Femur (tissue), 1 donor: ENCODE data around the gene RALGAPA1.

Experiments used
- DNase-seq: peaks from one replicate; pipeline ENCODE4 v3.0.0-alpha.2; 2017

RALGAPA1 gene

DNA sequence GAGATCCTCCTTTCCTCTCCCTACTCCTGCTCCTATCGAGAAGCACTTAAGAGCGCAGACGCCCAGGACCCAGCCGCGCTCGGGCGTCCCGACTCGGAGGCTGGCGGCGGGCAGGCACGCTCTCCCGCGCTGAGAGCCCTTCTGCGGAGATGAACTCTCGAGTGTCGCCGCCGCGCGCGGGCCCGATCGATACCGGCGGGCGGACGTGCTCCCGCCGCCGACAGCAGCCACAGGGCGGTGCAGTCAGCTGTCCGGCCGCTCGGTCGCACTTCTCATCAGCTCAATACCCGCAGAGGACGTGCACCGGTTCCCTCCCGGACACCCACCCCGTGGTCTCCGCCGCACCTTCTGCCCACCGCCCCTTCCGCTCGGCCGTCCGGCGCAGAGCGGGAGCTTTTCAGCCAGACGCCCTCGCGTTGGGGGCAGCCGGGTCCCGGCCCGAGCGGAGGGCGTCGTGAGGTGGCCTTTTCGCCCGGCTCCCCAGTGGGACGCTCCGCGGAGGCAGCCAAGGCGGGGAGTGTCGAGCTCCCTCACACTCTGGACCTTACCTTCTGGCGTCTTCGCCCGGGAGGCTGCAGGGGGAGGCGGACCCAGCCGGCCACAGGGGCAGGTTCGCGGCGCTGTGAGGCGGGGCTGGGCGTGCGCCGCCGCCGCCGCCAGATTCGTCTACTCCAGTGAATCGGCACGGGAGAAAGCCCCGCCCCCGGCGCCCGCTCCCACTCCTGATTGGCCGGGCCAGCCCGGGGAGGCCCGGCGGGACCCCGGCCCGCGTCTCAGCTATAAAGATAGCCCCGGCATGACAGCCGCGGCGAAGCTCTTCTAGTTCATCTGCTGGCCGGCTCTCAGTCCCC, 275.5 kb downstream of the RALGAPA1 start, which contains the start of gene INSM2:
TSS of gene INSM2 (plus strand) at position 808 of the 851 bp plus-strand sequence. CDS start 89 bp downstream, outside the sequence.
- DNase-seq: peak; percentile 57

DNA sequence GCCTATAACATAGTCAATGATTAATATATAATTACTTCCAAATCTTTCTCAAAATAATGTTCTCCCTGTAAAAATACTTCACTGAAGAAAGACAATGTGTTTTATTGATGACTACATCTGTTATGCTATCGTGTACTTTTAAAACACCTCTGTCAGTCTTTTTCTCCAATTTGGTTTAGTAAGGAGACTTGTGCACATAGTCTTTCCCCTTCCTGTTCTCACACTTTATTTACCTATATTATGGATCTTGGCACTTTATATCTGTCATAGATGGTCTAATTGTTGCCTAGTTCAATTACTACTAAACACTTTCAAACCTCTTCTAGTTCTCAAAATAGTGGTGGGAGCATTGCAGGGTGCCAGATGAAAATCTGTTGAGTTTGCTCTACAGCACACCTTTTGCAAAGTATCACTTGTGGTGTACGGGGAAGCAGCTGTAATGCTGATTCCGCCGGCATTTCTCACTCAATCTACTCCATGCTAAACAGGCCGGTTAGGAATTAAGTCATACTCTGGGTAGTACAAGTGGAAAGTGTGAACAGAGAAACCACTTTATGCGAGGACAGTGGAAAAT, 276.2 kb downstream of the RALGAPA1 start:
- no peak for DNase-seq

DNA sequence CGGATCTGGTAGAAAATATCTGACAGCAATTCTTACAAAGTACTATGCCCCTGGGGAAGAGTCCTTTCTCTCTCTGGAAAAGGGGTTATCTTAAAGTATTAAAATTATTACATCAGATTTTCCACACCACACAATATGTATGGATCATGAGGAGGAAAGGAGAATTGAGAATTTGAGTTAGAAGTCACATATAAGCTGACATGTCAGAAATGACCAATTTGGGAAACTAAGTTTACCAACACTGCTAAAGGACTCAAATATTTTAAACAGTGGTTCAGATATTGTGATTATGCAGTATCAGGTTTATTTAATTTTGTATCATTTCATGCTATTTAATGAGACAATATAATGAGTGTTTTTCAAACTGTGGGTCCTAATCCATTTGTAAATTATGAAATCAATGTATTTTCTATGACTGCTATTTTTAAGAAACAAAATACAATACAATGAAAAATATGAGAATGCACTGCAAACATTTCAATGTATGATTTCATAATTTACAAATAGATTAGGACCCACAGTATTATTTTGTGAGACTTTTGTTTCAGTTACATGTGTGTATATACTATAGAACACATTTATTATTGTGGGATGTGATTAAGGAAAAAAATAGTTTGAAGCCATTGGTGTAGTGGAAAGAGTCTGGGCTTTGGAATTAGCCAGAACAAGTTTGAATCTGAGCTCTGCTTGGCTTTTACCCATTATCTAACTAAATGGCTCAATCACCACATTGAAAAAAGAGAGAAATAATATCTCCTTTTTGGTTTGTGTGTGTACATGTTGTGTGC, 276.9 kb downstream of the RALGAPA1 start:
- DNase-seq: no peak

DNA sequence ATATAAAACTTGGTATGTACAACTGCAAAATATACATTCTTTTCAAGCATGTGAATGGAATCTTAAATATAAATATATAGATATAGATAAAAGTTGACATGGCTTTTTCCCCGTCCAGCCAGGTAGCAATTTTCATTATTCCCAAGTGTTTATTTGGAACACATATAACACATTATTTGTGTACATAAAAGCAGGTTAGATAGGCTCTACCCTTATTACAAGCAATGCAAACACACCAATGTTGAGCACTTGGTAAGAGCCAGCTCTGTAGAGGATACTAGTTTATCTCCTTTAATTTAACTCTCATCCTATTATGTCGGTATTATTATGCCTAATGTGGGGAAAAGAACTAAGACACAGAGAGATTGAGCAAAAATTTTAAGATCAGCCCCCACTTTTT, 282.1 kb downstream of the RALGAPA1 start:
- DNase-seq: no peak

DNA sequence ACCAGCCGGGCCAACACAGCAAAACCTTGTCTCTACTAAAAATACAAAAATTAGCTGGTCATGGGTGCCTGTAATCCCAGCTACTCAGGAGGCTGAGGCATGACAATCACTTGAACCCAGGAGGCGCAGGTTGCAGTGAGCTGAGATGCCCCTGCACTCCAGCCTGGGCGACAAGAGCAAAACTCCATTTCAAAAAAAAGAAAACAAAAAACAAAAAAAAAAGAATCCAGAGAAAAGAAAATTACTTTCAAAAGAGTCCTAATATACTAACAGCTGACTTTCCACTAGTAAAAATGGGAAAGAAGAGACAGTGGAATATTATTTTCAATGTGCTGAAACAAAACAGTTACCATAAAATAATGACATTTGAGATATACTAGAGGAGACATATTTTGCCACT, 283.4 kb downstream of the RALGAPA1 start:
- no peak for DNase-seq

DNA sequence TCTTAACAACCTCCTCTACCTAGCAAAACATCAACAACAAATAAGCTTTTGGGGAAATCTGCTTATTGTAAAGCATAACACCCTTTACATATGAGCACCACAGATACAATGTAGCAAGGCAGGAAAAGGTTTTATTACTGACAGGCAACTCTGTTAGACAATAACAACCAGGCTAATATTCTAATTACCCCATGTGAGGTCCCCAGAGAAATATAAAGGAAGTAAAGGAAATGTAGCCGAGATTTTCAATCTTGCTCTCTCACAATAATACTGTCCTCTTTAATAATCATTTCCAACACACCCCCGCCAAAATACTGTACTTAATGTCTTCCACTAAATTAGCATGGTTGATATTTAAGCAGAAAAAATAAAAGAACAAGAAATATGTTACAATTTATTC, 289.1 kb downstream of the RALGAPA1 start:
- DNase-seq: no peak

DNA sequence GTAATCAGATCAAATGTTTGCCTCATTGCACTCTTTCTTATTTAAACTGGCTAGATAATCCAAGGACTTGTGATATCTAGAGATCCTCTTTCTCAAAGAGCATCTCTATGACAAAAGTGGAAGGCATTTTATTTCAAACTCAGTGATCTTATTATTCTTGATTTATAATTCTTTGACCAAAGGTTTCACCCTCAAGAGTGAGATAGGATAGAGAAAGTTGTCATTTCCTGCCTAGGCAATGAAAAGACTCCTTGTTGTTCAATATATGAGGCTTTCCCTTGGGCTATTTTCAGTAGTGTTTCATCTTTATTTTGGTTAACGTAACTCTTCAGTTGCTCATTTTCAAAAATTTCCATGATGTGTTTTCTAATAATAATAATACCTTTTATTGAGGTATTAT, 293.2 kb downstream of the RALGAPA1 start:
- no peak for DNase-seq

DNA sequence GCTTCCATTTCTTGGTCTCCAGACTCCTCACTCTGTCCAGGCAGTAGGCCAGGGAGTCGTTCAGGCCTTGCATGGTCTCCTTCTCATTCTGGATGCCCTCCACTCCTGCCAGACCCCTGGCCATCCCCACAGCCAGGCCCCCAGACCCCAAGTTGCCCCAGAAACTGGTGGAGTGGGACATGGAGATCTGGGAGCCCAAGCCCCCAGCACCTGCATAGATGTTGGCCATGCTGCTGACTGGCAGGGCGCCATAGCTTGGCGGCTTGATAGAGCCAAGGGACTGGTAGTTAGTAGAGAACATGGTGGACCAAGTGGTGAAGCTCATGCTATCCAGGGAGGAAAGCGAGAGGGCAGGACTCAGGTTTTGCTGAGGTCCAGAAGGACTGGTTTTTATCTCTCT, 296.3 kb downstream of the RALGAPA1 start:
- DNase-seq: no peak

DNA sequence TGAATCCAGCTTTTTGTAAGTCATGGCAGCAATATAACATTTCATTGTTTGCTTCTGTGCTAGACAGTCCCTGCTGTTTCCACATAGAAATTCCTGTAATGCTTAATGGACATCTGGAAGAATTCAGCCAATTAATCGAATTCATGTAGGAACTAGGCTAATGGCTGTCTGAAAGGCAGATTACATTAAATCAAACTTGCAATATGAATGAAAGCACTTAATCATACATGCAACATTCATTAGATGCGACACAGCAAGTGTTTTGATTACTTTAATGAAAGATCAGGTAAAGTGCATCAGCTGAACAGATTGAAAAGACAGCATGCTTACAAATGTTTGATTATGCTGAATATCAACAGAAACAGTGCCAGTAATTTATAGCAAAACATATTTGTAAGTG, 299.2 kb downstream of the RALGAPA1 start:
- DNase-seq: no peak

DNA sequence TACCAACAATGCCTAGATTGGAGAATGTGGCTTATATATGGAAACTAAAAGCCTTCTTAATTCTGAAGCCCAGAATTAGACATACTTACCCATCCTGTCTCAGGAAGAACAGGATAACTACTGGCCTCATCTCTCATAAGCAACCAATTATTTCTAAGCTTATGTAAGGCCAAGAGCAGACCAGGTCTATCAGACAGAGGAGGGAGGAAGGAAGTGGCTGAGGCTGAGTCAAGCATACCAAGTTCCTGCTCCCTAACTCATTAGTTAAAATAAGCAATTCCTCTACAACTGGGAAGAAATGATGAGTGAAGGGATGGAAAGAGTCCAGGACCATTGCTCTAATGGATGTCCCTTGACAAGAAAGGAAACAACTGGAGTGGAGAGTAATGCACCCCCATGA, 302.2 kb downstream of the RALGAPA1 start:
- no peak for DNase-seq

DNA sequence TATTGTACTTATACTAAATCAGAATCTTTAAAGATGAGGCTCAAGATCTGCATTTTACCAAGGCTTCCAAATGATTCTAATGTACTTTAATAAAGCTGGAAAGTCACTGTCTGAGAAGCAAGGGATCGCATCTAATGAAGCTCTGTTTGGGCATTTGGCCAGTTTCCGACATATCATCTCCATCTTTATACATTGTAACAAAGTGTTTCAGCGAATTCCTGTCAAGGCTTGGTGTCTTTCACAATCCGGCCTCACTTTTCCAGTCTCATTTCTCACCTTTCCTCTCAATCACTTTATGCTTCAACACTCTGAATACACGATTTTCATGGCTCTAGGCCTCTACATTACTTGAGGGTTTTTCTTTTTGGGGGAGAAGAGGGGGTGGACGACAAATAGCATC, 302.6 kb downstream of the RALGAPA1 start:
- no peak for DNase-seq

DNA sequence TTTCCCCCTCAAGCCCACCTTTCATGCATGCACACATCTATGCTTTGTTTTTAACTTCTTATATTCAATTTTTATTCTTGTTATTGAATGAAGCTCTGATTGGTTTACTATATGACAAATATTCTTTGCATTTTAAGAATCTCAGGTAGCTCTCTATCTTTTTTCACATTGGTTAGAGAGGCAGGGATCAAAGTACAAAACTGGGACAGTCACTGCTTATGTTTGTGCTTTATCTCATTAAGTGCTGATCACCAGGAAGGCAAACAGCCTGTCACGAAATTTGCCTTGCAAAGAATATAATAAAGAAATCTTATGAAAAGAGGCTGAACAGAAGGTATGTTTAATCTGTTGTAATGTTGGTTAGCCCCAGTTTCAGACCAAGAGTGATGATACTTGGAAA, 304.8 kb downstream of the RALGAPA1 start:
- DNase-seq: no peak

DNA sequence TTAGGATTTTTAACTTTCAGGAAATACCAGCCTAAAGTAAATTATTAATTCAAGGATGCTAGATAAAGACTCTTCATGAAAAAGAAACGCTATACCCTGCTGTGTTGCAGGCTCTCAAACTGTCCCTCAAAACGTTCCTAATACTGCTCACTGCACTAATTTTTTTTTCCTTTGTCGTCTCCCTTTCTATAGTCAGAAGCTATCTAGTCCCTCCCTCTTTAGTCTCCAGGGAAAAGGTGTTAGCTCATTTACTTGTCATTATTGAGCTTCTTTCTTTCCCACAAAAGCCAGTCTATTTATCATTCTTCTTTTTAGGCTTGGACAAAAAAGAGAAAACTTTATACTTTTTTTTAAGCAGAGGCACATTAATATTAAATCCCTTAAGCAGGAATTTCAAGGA, 305.4 kb downstream of the RALGAPA1 start:
- no peak for DNase-seq

DNA sequence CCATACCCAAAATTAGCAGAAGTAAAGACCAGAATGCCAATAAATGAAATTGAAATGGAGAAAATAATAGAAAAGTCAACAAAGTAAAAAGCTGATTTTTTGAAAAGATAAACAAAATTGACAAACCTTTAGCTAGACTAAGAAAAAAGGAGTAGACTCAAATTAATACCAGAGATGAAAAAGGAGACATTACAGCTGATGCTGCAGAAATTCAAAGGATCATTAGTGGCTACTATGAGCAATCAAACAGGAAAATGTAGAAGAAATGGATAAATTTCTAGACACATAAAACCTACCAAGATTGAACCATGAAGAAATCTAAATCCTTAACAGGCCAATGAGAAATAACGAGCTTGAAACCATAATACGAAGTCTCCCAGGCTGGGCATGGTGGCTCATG, 309.9 kb downstream of the RALGAPA1 start:
- no peak for DNase-seq

DNA sequence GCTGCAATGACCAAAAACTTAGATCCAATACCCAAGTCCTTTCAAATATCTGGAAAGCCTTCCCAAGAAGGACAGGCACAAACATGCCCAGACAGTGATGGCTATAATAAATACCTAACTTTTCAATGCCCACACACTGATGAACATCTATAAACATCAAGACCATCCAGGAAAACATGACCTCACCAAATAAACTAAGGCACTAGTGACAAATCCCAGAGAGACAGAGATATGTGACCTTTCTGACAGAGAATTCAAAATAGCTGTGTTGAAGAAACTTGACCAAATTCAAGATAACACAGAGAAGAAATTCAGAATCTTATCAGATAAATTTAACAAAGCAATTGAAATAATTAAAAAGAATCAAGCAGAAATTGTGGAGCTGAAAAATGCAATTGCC, 313.8 kb downstream of the RALGAPA1 start:
- DNase-seq: no peak

DNA sequence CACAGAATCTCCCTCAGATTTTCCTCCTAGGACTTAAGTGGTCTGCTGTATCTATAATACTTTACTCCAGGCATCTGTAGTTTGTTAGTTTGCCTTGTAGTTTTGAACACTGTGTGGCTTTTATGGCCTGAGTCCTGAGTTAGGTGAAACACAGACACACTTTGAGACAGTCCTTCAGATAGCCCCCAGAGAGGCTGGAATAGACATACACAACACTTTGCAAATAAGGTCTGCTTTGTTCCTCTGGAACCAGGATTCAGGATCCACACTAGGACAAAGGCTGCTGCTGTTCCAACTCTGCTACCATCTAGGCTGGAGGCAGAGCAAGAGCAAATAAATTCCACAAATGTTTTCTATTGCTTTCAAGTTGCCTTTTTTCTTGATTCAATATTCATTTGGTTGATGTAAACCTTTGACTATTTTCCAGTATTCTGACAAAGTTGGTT, 316.5 kb downstream of the RALGAPA1 start:
- no peak for DNase-seq
